Hematopoietic multipotent progenitor cell treated with erythropoietin and hydrocortisone succinate and interleukin-3 and kit ligand, for 8 days (in vitro differentiated cells): ENCODE results near the gene SLC25A10.

Experiments
- DNase-seq: peaks from one replicate; pipeline ENCODE4 v3.0.0-alpha.2; 2015

SLC25A10 gene

GRCh38 chr17:81711814-81712467, at the start of gene SLC25A10:
TSS of gene SLC25A10 (plus strand) at chr17:81712284. CDS start at chr17:81712427, 143 bp downstream.
- peak; percentile 79 for DNase-seq

GRCh38 chr17:81664051-81664470, 48.0 kb upstream of the SLC25A10 start:
- no peak for DNase-seq

- DNase-seq = peak; percentile 69
Observed at GRCh38 chr17:81665205-81666091, 46.6 kb upstream of the SLC25A10 start.

GRCh38 chr17:81666092-81666341, 46.1 kb upstream of the SLC25A10 start:
- DNase-seq = no peak

- peak; percentile 96 for DNase-seq
Observed at GRCh38 chr17:81666342-81667191, 45.5 kb upstream of the SLC25A10 start, which contains the start of the genes CCDC137 and OXLD1. TSS of gene CCDC137 (plus strand) at chr17:81666737. CDS start at chr17:81666767, 30 bp downstream. TSS of gene OXLD1 (minus strand) at chr17:81666605. CDS start at chr17:81666577, 28 bp downstream.

GRCh38 chr17:81667754-81668153, 44.3 kb upstream of the SLC25A10 start:
- peak; percentile 50 for DNase-seq

GRCh38 chr17:81672504-81672903, 39.6 kb upstream of the SLC25A10 start:
- DNase-seq = no peak

GRCh38 chr17:81672954-81673353, 39.1 kb upstream of the SLC25A10 start:
- no peak for DNase-seq

GRCh38 chr17:81673561-81674258, 38.4 kb upstream of the SLC25A10 start:
- DNase-seq = no peak

- peak; percentile 44 for DNase-seq
Observed at GRCh38 chr17:81675515-81676221, 36.4 kb upstream of the SLC25A10 start.

- DNase-seq = no peak
Observed at GRCh38 chr17:81676906-81677305, 35.2 kb upstream of the SLC25A10 start.

- no peak for DNase-seq
Observed at GRCh38 chr17:81680150-81680549, 31.9 kb upstream of the SLC25A10 start.

- no peak for DNase-seq
Observed at GRCh38 chr17:81681672-81682071, 30.4 kb upstream of the SLC25A10 start.

GRCh38 chr17:81682565-81683207, 29.4 kb upstream of the SLC25A10 start:
- no peak for DNase-seq

GRCh38 chr17:81683208-81683583, 28.9 kb upstream of the SLC25A10 start:
- DNase-seq = peak; percentile 20

GRCh38 chr17:81683584-81684441, 28.3 kb upstream of the SLC25A10 start, which contains the start of the genes ARL16 and HGS:
TSS of gene ARL16 (minus strand) at chr17:81683797. CDS start at chr17:81683753, 44 bp downstream.
TSS of gene HGS (plus strand) at chr17:81684011. CDS start at chr17:81684067, 56 bp downstream.
- DNase-seq = peak; percentile 99

- peak; percentile 37 for DNase-seq
Observed at GRCh38 chr17:81684442-81684911, 27.6 kb upstream of the SLC25A10 start.

- no peak for DNase-seq
Observed at GRCh38 chr17:81685108-81685507, 27.0 kb upstream of the SLC25A10 start.

- no peak for DNase-seq
Observed at GRCh38 chr17:81686614-81687013, 25.5 kb upstream of the SLC25A10 start.
